HCT116 (cell line): ENCODE measurements around the gene SLC12A5.

ENCODE experiments used
- CTCF ChIP-seq, 3 experiments: fragments of 200-600 bp in 1 of 3; sonication (generic) in 1 of 3; IDR thresholded peaks in 2 of 3; conservative IDR thresholded peaks in 1 of 3; 2 replicates each; pipeline ENCODE4 v1.5.1; 2012 to 2017; ENCODE audit warnings: low read depth in 2 of 3, low read length in 2 of 3, antibody characterized with exemption in 1 of 3, borderline replicate concordance in 1 of 3, control low read depth in 1 of 3, mild to moderate bottlenecking in 1 of 3, mixed read lengths in 1 of 3, mixed run types in 1 of 3, moderate library complexity in 1 of 3; ENCODE audit not compliant: insufficient read depth in 1 of 3
- EZH2phosphoT487 ChIP-seq: fragments of 200-600 bp; IDR thresholded peaks from 2 replicates; pipeline ENCODE4 v1.6.1; 2018; ENCODE audit warnings: antibody characterized with exemption, borderline replicate concordance
- JUND ChIP-seq: IDR thresholded peaks from 2 replicates; pipeline ENCODE4 v1.6.1; 2012
- POLR2A ChIP-seq: IDR thresholded peaks from 2 replicates; pipeline ENCODE4 v1.7.0; 2011; ENCODE audit warnings: borderline replicate concordance; ENCODE audit not compliant: insufficient read depth, insufficient read length; ENCODE audit errors: extremely low read depth
- TF ChIP-seq, protein P1 (sequence below): IDR thresholded peaks from 2 replicates; pipeline ENCODE4 v1.6.1; 2012

DNA sequence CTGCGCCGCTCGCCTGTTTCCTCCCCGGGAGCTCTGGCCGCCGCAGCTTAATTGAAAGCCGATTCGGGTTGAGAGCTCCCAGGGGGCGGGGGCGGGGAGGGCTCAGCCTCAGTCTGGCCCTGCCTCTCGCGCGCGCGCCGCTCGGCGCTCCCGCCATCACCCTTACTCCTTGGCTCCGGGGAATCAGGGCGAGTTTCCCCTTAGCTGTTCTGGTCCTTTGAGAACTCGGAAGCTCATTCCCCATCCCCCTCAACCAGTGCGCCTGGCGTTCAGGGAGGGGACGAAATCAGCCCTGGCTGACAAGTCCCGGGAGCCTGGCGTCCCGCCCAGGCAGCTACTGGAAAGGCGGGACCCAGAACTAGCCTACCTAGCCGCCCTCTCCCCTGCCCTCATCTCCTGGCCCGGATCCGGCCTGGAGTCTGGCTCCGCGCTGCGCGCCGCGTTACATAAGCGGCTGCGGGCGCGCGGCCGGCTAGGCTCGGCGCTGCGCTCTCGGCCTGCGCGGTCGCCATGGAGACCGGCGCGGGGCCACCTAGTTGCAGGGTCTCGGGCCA is 2.8 kb downstream of the SLC12A5 start:
- no peak for TF ChIP-seq POLR2A
- TF ChIP-seq CTCF (IDR thresholded peaks at IDR 0.05 in 2 of 3, conservative IDR thresholded peaks at IDR 0.05 in 1 of 3; ENCODE audit: borderline replicate concordance in 1 of 3, insufficient read depth in 1 of 3, low read depth in 2 of 3, low read length in 2 of 3): no peak
- TF ChIP-seq, protein P1, sequence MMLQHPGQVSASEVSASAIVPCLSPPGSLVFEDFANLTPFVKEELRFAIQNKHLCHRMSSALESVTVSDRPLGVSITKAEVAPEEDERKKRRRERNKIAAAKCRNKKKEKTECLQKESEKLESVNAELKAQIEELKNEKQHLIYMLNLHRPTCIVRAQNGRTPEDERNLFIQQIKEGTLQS: no peak
- TF ChIP-seq JUND: no peak
- TF ChIP-seq EZH2phosphoT487: no peak
